SK-N-SH (cell line): ENCODE data around the gene NTRK2. TPM values are rescaled to one million over a fixed set of nuclear protein-coding genes. Genes with fewer than 3 reads are reported as not detected.

Source experiments
- CTCF ChIA-PET: fragments of 300-600, 350-600 bp; formaldehyde crosslinking; extraction: SDS; loops from one replicate; lab custom pipeline; 2021; lab: Yijun Ruan, JAX
- POLR2A ChIA-PET: fragments of 350-600 bp; sonication (Branson Sonifier 250); formaldehyde crosslinking; extraction: SDS; loops from one replicate; lab custom pipeline; 2020; ENCODE audit warnings: antibody characterized with exemption, inconsistent platforms; lab: Yijun Ruan, JAX
- DNase-seq: peaks from one replicate; pipeline ENCODE4 v3.0.0; 2012
- H2AFZ ChIP-seq: fragments of 200-600 bp; sonication (generic); 2 replicates; pipeline ENCODE4 v1.8.1; 2016; ENCODE audit warnings: antibody characterized with exemption, mild to moderate bottlenecking, low read depth
- H3F3A ChIP-seq: fragments of 200-600 bp; sonication (generic); replicated peaks from 2 replicates; pipeline ENCODE3; 2016; ENCODE audit warnings: antibody characterized with exemption, mild to moderate bottlenecking; ENCODE audit not compliant: insufficient read depth
- H3K27ac ChIP-seq, 2 experiments: fragments of 200-500 bp in 1 of 2; fragments of 200-600 bp in 1 of 2; sonication (Bioruptor generic) in 1 of 2; sonication (generic), shearing (Covaris generic) in 1 of 2; 2 replicates each; pipeline versions ENCODE4 v1.5.1 to v1.6.1; 2014 to 2016; ENCODE audit warnings: low read depth in 2 of 2, inconsistent platforms in 1 of 2, low read length in 1 of 2, mild to moderate bottlenecking in 1 of 2, mixed read lengths in 1 of 2
- H3K27me3 ChIP-seq: fragments of 200-600 bp; sonication (generic), shearing (Covaris generic); 2 replicates; pipeline ENCODE4 v1.6.1; 2016; ENCODE audit warnings: mixed run types; ENCODE audit not compliant: insufficient read depth
- H3K36me3 ChIP-seq, 2 experiments: fragments of 200-500 bp in 1 of 2; fragments of 200-600 bp in 1 of 2; sonication (Bioruptor generic) in 1 of 2; sonication (generic) in 1 of 2; replicated peaks in 1 of 2; 2 replicates each; pipeline versions ENCODE3 to v1.5.1; 2014 to 2016; ENCODE audit warnings: low read length in 1 of 2, mild to moderate bottlenecking in 1 of 2; ENCODE audit not compliant: insufficient read depth in 2 of 2, control insufficient read depth in 1 of 2
- H3K4me1 ChIP-seq, 2 experiments: fragments of 200-500 bp in 1 of 2; fragments of 200-600 bp in 1 of 2; sonication (Bioruptor generic) in 1 of 2; sonication (generic), shearing (Covaris generic) in 1 of 2; 2 replicates each; pipeline versions ENCODE4 v1.5.1 to v1.6.1; 2014 to 2016; ENCODE audit warnings: low read depth in 1 of 2, low read length in 1 of 2, mixed run types in 1 of 2; ENCODE audit not compliant: insufficient read depth in 2 of 2, control insufficient read depth in 1 of 2
- H3K4me2 ChIP-seq: fragments of 200-600 bp; sonication (generic), shearing (Covaris generic); 2 replicates; pipeline ENCODE4 v1.6.1; 2017; ENCODE audit warnings: mixed run types
- H3K4me3 ChIP-seq, 2 experiments: fragments of 200-500 bp in 1 of 2; fragments of 200-600 bp in 1 of 2; sonication (Bioruptor generic) in 1 of 2; sonication (generic), shearing (Covaris generic) in 1 of 2; 2 replicates each; pipeline versions ENCODE4 v1.5.1 to v1.8.1; 2014 to 2016; ENCODE audit warnings: low read depth in 2 of 2, inconsistent platforms in 1 of 2, low read length in 1 of 2, mild to moderate bottlenecking in 1 of 2, mixed read lengths in 1 of 2, moderate library complexity in 1 of 2
- H3K79me2 ChIP-seq: fragments of 200-600 bp; sonication (generic); 2 replicates; pipeline ENCODE4 v1.8.1; 2017; ENCODE audit warnings: mild to moderate bottlenecking; ENCODE audit not compliant: insufficient read depth
- H3K9ac ChIP-seq: fragments of 200-600 bp; sonication (generic); 2 replicates; pipeline ENCODE4 v1.6.1; 2017; ENCODE audit warnings: mixed run types
- H3K9me2 ChIP-seq: fragments of 200-600 bp; sonication (generic); 2 replicates; pipeline ENCODE4 v1.6.1; 2017; ENCODE audit warnings: mixed run types
- H3K9me3 ChIP-seq: fragments of 200-600 bp; sonication (generic); 2 replicates; pipeline ENCODE4 v1.6.1; 2017; ENCODE audit warnings: mixed run types, mild to moderate bottlenecking, moderate library complexity
- H4K20me1 ChIP-seq: fragments of 200-600 bp; sonication (generic); 2 replicates; pipeline ENCODE4 v1.6.1; 2017; ENCODE audit warnings: mild to moderate bottlenecking, mixed run types; ENCODE audit not compliant: insufficient read depth
- EZH2phosphoT487 ChIP-seq: fragments of 200-600 bp; sonication (generic); IDR thresholded peaks from 2 replicates; pipeline ENCODE4 v1.6.1; 2017; ENCODE audit warnings: low read depth, mixed run types, mild to moderate bottlenecking, antibody characterized with exemption, moderate library complexity, borderline replicate concordance
- FOXM1 ChIP-seq: IDR thresholded peaks from 2 replicates; pipeline ENCODE4 v1.4.0; 2012; ENCODE audit warnings: low read depth, mild to moderate bottlenecking
- GATA2 ChIP-seq: sonication (generic); formaldehyde crosslinking; IDR thresholded peaks from 2 replicates; pipeline ENCODE4 v1.5.0; 2020; ENCODE audit warnings: mild to moderate bottlenecking, missing genetic modification reagents
- MXI1 ChIP-seq: IDR thresholded peaks from 2 replicates; pipeline ENCODE4 v1.6.1; 2012; ENCODE audit warnings: mild to moderate bottlenecking, low read depth, low read length, improper control_type of control experiment
- PBX3 ChIP-seq: IDR thresholded peaks from 2 replicates; pipeline ENCODE4; 2012
- RAD21 ChIP-seq: IDR thresholded peaks from 2 replicates; pipeline ENCODE4 v1.6.1; 2012; ENCODE audit warnings: mild to moderate bottlenecking, low read length
- RXRA ChIP-seq: IDR thresholded peaks from 2 replicates; pipeline ENCODE4 v1.4.0; 2012; ENCODE audit warnings: low read depth, mild to moderate bottlenecking, borderline replicate concordance
- SIN3A ChIP-seq: IDR thresholded peaks from 2 replicates; pipeline ENCODE4 v1.6.1; 2012; ENCODE audit warnings: low read depth, mild to moderate bottlenecking, low read length, moderate library complexity, borderline replicate concordance
- WGBS: methylation state at CpG from one replicate; pipeline ENCODE4 v1.1.6; 2017; ENCODE audit warnings: low lambda C conversion rate; 5-methylcytosine and 5-hydroxymethylcytosine counted together
- polyA plus RNA-seq, 3 experiments: library from polyadenylated mRNA; depleted of rRNA; stranded (reverse); fragments of >200 nt; gene quantifications; 2 replicates each; pipeline ENCODE4 v1.2.3, GENCODE V29; 2012
- TF ChIP-seq, protein P1 (sequence below): IDR thresholded peaks from 2 replicates; pipeline ENCODE4 v1.4.0; 2012; ENCODE audit warnings: low read depth
- TF ChIP-seq, protein P2 (sequence below): IDR thresholded peaks from 2 replicates; pipeline ENCODE4 v1.6.1; 2012; ENCODE audit warnings: mild to moderate bottlenecking, low read depth, low read length, moderate library complexity
- TF ChIP-seq, protein P3 (sequence below): fragments of 150-350 bp; IDR thresholded peaks from 2 replicates; pipeline ENCODE4 v1.6.1; 2016; ENCODE audit warnings: mild to moderate bottlenecking, low read depth, low read length

The NTRK2 gene
- polyA plus RNA-seq, 1 of the 3 experiments (the other 2 are of a cell fraction) = 0.05 TPM

DNA sequence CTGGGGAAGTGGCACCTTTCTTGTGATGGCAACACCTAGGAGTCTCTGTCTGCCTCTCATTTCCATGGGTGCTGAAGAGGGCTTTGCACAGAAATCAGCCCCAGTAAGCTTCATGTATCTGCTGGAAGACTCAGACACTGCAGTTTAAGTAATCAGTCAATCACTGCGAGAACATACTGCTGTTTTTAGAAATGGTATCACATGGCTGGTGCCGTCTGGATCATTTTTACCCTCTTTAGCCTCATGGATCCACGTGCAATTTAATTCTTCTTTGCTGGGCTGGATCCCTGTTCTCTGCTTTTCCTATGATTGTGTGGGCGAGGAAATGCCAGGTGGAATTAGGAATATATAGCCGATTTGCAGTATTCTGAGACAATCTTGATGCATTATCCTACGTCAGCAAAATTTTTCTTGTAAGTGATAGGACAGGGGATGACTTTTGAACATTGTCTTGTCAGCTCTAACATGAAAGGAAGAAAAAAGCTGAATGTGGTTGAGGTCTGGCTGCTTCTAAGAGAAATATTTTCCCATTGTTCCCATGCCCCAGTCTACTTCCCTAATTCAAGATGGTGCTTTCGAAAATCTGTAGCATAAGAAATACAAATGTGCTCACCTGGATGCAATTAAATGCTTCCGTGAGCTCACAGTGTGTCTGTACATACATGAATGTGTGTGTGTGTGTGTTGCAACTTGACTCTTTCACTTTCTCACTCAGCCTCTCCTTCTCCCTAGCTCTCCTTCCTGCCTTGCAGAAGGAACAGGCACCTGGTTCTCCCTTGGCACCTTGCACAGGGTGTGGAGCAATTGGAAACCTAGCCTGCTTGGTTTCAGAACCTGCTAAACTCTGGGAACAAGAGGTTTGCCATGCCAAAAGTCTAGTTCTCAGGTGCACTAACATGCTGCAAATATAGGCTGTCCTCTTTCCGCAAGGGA lies 281.6 kb downstream of the NTRK2 start:
- no peaks in the 10 kb centered on the region for H3K27me3 ChIP-seq
- no peak for DNase-seq
- H3K9me3 ChIP-seq = no peaks in the 10 kb centered on the region
- no peaks in the 10 kb centered on the region for H3K79me2 ChIP-seq
- WGBS = 51% methylated on average over 8 of the region's 9 CpGs
- H3K9me2 ChIP-seq = no peaks in the 10 kb centered on the region
- TF ChIP-seq GATA2 (CRISPR knock-in tag) = no peak
- TF ChIP-seq, protein P1, sequence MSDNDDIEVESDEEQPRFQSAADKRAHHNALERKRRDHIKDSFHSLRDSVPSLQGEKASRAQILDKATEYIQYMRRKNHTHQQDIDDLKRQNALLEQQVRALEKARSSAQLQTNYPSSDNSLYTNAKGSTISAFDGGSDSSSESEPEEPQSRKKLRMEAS = no peak
- no peak for TF ChIP-seq MXI1
- no peak for TF ChIP-seq SIN3A
- TF ChIP-seq, protein P2, sequence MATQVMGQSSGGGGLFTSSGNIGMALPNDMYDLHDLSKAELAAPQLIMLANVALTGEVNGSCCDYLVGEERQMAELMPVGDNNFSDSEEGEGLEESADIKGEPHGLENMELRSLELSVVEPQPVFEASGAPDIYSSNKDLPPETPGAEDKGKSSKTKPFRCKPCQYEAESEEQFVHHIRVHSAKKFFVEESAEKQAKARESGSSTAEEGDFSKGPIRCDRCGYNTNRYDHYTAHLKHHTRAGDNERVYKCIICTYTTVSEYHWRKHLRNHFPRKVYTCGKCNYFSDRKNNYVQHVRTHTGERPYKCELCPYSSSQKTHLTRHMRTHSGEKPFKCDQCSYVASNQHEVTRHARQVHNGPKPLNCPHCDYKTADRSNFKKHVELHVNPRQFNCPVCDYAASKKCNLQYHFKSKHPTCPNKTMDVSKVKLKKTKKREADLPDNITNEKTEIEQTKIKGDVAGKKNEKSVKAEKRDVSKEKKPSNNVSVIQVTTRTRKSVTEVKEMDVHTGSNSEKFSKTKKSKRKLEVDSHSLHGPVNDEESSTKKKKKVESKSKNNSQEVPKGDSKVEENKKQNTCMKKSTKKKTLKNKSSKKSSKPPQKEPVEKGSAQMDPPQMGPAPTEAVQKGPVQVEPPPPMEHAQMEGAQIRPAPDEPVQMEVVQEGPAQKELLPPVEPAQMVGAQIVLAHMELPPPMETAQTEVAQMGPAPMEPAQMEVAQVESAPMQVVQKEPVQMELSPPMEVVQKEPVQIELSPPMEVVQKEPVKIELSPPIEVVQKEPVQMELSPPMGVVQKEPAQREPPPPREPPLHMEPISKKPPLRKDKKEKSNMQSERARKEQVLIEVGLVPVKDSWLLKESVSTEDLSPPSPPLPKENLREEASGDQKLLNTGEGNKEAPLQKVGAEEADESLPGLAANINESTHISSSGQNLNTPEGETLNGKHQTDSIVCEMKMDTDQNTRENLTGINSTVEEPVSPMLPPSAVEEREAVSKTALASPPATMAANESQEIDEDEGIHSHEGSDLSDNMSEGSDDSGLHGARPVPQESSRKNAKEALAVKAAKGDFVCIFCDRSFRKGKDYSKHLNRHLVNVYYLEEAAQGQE = no peak
- TF ChIP-seq, protein P3, sequence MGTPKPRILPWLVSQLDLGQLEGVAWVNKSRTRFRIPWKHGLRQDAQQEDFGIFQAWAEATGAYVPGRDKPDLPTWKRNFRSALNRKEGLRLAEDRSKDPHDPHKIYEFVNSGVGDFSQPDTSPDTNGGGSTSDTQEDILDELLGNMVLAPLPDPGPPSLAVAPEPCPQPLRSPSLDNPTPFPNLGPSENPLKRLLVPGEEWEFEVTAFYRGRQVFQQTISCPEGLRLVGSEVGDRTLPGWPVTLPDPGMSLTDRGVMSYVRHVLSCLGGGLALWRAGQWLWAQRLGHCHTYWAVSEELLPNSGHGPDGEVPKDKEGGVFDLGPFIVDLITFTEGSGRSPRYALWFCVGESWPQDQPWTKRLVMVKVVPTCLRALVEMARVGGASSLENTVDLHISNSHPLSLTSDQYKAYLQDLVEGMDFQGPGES = no peak
- TF ChIP-seq RXRA = no peak
- TF ChIP-seq EZH2phosphoT487 = no peak
- TF ChIP-seq FOXM1 = no peak
- TF ChIP-seq PBX3 = no peak
- TF ChIP-seq RAD21 = no peak
- POLR2A ChIA-PET = no interaction called here
- no peak overlapping the region for H3K9ac ChIP-seq
- H3F3A ChIP-seq = no peaks in the 10 kb centered on the region
- peaks cover 0 to 6% of the 10 kb centered on the region in 2 experiments; a peak in 1 of 4 replicates for H3K4me1 ChIP-seq
- H4K20me1 ChIP-seq = no peaks in the 10 kb centered on the region
- no peak overlapping the region for H3K27ac ChIP-seq
- H3K4me2 ChIP-seq = no peak overlapping the region
- H3K36me3 ChIP-seq = no peaks in the 10 kb centered on the region
- no peak overlapping the region for H2AFZ ChIP-seq
- CTCF ChIA-PET = interaction anchor here (1.0 to 3.3 kb wide), 8 partner anchors 15 to 554 kb away, joined by 3 to 11 read pairs (median 5); partner anchors contain the start of gene NTRK2
- H3K4me3 ChIP-seq = no peak overlapping the region
